GM12892 (cell line): ENCODE data around the gene KCNK3.

ENCODE experiments used
- DNase-seq: peaks from one replicate; pipeline ENCODE4 v3.0.0; 2011; ENCODE audit not compliant: insufficient read length
- FAIRE-seq: peaks from 2 replicates; lab custom pipeline; 2011; peaks lifted over from hg19 to GRCh38; lab: Jason Lieb, UNC
- POLR2A ChIP-seq: IDR thresholded peaks from 2 replicates; pipeline ENCODE4 v1.6.1; 2011; ENCODE audit warnings: low read depth, low read length, control low read depth
- POLR2AphosphoS5 ChIP-seq: IDR thresholded peaks from 2 replicates; pipeline ENCODE4 v1.6.1; 2011; ENCODE audit warnings: low read depth, low read length, control low read depth
- TAF1 ChIP-seq: IDR thresholded peaks from 2 replicates; pipeline ENCODE4 v1.6.1; 2011; ENCODE audit warnings: low read depth, mild to moderate bottlenecking, control low read depth, low read length, borderline replicate concordance

The KCNK3 gene

DNA sequence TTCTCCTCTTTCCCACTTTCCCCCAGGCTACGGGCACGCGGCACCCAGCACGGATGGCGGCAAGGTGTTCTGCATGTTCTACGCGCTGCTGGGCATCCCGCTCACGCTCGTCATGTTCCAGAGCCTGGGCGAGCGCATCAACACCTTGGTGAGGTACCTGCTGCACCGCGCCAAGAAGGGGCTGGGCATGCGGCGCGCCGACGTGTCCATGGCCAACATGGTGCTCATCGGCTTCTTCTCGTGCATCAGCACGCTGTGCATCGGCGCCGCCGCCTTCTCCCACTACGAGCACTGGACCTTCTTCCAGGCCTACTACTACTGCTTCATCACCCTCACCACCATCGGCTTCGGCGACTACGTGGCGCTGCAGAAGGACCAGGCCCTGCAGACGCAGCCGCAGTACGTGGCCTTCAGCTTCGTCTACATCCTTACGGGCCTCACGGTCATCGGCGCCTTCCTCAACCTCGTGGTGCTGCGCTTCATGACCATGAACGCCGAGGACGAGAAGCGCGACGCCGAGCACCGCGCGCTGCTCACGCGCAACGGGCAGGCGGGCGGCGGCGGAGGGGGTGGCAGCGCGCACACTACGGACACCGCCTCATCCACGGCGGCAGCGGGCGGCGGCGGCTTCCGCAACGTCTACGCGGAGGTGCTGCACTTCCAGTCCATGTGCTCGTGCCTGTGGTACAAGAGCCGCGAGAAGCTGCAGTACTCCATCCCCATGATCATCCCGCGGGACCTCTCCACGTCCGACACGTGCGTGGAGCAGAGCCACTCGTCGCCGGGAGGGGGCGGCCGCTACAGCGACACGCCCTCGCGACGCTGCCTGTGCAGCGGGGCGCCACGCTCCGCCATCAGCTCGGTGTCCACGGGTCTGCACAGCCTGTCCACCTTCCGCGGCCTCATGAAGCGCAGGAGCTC is 35.4 kb downstream of the KCNK3 start:
- FAIRE-seq, result no peak
- no peak for DNase-seq
- no peak for TF ChIP-seq POLR2A
- no peak for TF ChIP-seq POLR2AphosphoS5
- no peak for TF ChIP-seq TAF1

DNA sequence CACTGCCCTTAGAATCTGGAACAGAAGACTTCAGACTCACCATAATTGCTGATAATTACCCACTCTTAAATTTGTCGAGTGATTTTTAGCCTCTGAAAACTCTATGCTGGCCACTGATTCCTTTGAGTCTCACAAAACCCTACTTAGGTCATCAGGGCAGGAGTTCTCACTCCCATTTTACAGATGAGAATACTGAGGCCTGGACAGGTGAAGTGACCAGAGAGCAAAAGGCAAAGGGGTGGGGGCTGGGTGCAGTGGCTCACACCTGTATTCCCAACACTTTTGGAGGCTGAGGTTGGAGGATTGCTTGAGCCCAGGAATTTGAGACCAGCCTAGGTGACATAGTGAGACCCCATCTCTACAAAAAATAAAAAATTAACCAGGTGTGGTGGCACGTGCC is 36.8 kb downstream of the KCNK3 start:
- no peak for FAIRE-seq
- no peak for DNase-seq
- TF ChIP-seq POLR2AphosphoS5, result no peak
- no peak for TF ChIP-seq POLR2A
- no peak for TF ChIP-seq TAF1

DNA sequence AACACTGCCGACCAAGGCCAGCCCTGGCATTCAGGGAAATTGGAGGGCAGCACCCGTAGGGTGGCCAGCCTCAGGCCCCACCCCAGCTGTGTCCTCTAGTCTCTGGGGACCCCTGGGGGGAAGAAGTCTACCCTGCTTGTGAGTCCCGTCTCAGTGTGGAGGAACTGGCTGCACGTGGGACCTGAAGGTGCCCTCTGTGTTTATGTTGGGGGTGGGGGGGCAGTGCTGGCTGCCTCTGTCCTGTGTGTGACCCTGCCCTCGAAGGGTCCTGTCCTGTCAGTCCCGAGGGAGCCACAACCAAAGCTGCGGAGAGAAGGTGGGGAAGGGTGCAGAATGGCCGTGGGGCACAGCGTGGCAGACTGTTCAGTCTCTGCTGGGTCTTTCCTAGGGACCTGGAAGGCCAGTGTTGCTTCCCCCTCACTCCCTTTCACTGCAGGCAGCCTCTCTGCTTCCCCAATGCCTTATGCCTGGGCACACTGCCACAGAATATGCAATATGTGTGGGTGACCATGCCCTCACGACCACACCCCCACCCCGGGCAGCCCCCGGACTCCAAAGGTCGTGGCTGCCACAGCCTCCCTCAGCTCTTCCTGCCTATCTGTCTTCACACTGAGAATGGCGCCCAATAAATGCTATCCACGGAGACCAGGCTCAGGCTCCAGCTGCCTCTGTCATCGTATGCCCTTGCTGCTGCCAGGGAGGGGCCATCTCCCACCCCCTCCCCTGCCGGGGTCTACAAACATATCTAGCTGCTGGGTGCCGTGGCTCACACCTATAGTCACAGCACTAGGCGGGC is 38.2 kb downstream of the KCNK3 start:
- FAIRE-seq (no peak), DNase-seq (no peak)
- TF ChIP-seq POLR2A (no peak), TAF1 (no peak), POLR2AphosphoS5 (no peak)

DNA sequence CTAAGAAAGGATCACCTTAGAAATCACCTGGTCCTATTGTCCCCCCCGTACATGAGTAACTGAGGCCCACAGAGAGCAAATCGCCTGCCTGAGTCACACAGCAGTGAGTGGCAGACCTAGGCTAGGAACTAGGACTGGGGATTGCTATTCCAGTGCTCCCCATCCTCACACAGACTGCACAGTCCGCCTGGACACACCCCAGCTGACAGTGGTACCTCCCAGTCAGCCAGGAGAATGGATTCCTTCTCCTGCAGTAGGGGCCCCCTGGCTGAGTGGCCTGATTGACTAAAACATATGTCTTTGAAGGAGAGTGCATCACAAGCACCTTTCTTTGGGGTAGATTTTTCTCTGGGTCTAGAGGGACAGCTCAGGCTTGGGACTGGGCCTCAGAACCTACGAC is 39.2 kb downstream of the KCNK3 start:
- TF ChIP-seq POLR2AphosphoS5, result no peak
- DNase-seq (no peak), FAIRE-seq (no peak)

DNA sequence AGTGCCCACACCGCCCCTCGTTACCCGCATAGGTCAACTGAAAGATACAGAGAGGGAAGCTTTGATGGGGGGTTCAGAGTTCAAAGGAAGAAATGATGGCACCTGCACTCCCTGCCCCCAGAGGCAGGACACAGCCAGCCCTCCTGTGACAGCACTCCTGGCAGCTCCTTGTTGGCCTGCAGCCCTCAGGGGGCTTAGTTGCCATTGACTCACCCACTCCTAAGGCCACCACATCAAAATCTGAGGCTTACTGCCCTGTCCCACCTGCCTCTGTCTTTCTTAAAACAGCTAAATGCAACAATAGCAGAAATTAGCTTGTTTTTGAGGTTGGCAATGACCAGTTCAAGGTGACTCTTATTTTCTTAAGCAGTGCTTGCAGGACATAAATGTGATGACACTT is 39.9 kb downstream of the KCNK3 start:
- DNase-seq, result no peak
- FAIRE-seq, result no peak
- TF ChIP-seq TAF1, result no peak
- TF ChIP-seq POLR2AphosphoS5, result no peak
- no peak for TF ChIP-seq POLR2A

DNA sequence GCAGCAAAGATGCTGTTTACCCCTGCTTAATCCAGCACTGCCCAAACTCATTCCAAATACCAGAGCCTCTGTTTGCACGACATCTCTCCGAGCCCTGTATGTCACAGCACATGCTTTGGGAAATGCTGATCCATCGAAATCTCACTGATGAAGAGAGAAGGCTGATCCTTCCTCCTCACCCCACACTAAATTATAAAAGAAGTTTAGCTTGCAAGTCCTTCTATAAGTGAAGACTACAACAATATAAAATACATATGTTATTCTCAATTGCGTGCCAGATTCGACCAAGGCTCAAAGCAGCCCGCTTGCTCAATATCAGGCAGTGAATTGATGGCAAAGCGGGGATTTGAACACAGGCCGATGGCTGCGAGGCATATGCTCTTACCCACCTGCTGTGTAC is 40.9 kb downstream of the KCNK3 start:
- no peak for DNase-seq
- no peak for FAIRE-seq
- TF ChIP-seq POLR2A, result no peak

DNA sequence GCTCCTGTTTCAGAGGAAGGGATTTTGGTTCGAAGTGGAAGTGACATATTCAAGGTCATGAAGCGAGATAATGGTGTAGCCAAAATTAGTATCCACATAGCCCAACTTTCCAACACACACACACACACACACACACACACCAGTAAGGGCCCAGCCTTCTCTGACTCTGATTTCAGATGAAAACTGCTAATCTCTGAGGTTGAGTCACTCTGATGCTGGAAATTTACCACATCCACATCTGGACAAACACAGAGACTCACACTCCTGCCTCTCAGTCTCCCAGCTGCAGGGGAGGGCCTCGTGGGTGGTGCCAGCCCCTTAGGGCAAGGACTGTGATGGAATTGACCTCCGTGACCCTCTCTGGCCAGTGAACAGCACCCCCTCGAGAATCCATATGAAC is 42.6 kb downstream of the KCNK3 start:
- FAIRE-seq (no peak), DNase-seq (no peak)
- TF ChIP-seq TAF1, result no peak
- no peak for TF ChIP-seq POLR2A
- TF ChIP-seq POLR2AphosphoS5, result no peak

DNA sequence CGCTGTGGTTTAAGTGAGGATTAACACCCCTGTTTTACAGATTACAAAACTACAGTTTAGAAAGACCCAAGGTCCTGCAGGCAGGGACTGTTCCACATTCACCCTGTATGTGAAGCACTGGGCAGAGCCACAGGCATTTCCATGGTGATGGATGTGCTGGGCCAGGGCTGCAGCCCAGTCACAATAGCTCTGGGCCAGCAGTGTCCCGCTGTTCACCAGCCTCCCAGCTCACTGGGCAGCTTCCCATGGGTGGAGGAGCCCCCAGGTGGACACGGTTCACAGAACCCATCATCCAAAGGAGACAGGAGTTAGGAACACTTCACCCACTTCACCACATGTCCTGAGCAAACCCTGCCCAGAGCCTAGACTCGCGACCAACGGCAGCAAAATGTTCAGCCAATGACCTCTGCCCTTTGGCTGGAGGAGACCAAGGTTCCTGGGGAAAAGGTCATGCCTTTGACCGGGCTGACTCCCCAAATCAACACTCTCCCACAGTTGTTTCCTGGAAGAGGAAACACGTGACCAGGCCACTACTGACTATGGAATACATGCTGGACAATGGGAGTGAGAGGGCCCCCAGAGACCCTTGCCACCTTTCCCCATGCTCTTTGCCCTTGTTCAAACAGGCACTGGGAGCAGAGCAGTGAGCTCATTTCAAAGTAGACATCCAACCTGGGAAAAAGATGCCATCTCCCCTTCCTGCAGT is 43.5 kb downstream of the KCNK3 start:
- FAIRE-seq (no peak), DNase-seq (no peak)
- TF ChIP-seq POLR2AphosphoS5, result no peak
- no peak for TF ChIP-seq POLR2A
- no peak for TF ChIP-seq TAF1

DNA sequence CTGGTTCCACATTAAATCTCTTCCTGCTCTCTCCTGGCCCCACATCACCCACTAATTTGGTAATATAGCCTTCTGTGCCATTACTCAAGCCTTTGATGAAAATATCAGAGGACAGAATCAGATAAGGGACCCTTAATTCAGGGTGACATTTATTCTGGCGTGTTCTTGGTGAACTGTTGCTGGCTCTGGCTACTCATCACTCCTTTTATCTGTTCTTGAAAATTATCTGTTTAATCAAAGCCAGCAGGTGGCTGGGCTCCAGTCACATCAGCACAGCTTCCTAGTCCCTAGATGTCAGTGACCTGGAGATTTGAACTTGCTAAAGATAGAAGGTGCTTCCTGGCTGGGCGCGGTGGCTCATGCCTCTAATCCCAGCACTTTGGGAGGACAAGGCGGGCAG is 44.7 kb downstream of the KCNK3 start:
- FAIRE-seq (no peak), DNase-seq (no peak)

DNA sequence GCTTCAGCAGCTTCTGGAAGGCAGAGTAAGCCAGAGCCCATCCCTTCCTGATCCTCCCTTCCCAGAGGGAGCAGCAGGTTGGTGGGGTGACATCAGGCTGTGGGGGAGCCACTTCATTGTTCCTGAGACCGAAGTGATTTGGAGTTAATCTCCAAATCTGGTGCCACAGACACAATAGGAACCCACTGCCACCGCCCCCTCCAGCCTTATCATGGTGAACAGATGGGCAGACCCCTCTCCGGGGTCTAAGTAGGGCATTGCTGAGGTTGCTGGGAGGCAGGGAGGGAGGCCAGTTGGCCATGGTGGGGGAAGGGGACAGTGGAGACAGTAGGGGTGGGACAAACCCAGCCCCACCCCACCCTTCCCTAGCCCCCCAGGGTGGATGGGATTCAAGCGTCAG is 46.0 kb downstream of the KCNK3 start:
- FAIRE-seq, result no peak

More for the DNA sequence above, 44.7 kb downstream of the KCNK3 start:
- TF ChIP-seq TAF1 (no peak), POLR2AphosphoS5 (no peak), POLR2A (no peak)

DNA sequence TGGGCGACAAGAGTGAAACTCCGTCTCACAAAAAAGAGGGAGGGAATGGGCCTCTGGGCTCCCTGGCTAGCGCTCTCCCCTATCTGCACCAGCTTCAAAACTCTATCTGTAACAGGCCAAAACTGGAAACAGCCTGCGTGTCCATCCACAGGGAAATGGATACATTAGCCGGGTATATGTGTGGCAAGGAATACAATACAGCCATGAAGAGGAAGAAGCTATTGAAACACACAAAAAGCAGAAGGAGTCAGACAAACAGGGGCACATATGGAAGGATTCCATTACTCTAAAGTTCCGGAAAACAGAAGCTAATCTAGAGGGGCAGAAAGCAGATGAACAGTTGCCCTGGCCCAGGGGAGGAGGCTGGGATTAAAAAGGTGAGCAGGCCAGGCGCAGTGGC is 47.0 kb downstream of the KCNK3 start:
- TF ChIP-seq TAF1, result no peak
- no peak for TF ChIP-seq POLR2AphosphoS5
- TF ChIP-seq POLR2A, result no peak
- DNase-seq (no peak), FAIRE-seq (no peak)

More for the DNA sequence above, 46.0 kb downstream of the KCNK3 start:
- TF ChIP-seq TAF1, result no peak
- TF ChIP-seq POLR2A, result no peak
- no peak for TF ChIP-seq POLR2AphosphoS5
- no peak for DNase-seq
